Caco-2 (cell line): ENCODE results near the gene TP53RK. TPM values are rescaled to one million over a fixed set of nuclear protein-coding genes. Genes with fewer than 3 reads are reported as not detected.

Experiments used
- BruUV-seq: library from RNA; stranded (reverse); fragments of 400-500 nt; replicated peaks from 2 replicates; lab custom pipeline; 2021; lab: Mats Ljungman, UMichigan
- CTCF ChIA-PET: fragments of 300-600 bp; sonication (Branson Sonifier 250); formaldehyde crosslinking; loops from one replicate; lab custom pipeline; 2022; ENCODE audit warnings: antibody characterized with exemption; lab: Charles Lee
- POLR2A ChIA-PET: fragments of 300-600 bp; sonication (Branson Sonifier 250); formaldehyde crosslinking; loops from one replicate; lab custom pipeline; 2022; ENCODE audit warnings: antibody characterized with exemption; lab: Charles Lee
- DNase-seq, 2 experiments: peaks; one replicate each; pipeline versions ENCODE4 v3.0.0 to v3.0.0-alpha.2; 2020 to 2022
- H3K27me3 ChIP-seq: replicated peaks from 2 replicates; pipeline ENCODE4 v1.6.0; 2011; ENCODE audit warnings: low read length; ENCODE audit not compliant: control insufficient read depth, insufficient read depth
- H3K36me3 ChIP-seq: 2 replicates; pipeline ENCODE4 v1.5.1; 2011; ENCODE audit warnings: low read length; ENCODE audit not compliant: control insufficient read depth, insufficient read depth
- H3K4me1 ChIP-seq: fragments of 250-450 bp; sonication (Bioruptor Pico); 2 replicates; pipeline ENCODE4 v1.5.1; 2020; ENCODE audit warnings: mild to moderate bottlenecking
- H3K4me3 ChIP-seq: 2 replicates; pipeline ENCODE4 v1.5.1; 2011; ENCODE audit warnings: low read depth, mild to moderate bottlenecking, control low read depth, low read length
- H3K9me3 ChIP-seq: fragments of 250-450 bp; sonication (Bioruptor Pico); 2 replicates; pipeline ENCODE4 v1.5.1; 2020; ENCODE audit warnings: mild to moderate bottlenecking, moderate library complexity
- H3K27ac Mint-ChIP-seq: one replicate; pipeline ENCODE4 v1.8.0; 2022; ENCODE audit warnings: mixed read lengths; ENCODE audit not compliant: unreplicated experiment
- H3K27me3 Mint-ChIP-seq: one replicate; pipeline ENCODE4 v1.8.0; 2022; ENCODE audit warnings: mixed read lengths; ENCODE audit not compliant: insufficient read depth, unreplicated experiment
- H3K36me3 Mint-ChIP-seq: one replicate; pipeline ENCODE4 v1.8.0; 2022; ENCODE audit warnings: mild to moderate bottlenecking, mixed read lengths; ENCODE audit not compliant: insufficient read depth, unreplicated experiment
- H3K4me1 Mint-ChIP-seq: one replicate; pipeline ENCODE4 v1.8.0; 2022; ENCODE audit warnings: low read depth, mixed read lengths; ENCODE audit not compliant: unreplicated experiment
- H3K4me3 Mint-ChIP-seq: one replicate; pipeline ENCODE4 v1.8.0; 2022; ENCODE audit warnings: mild to moderate bottlenecking, moderate library complexity, mixed read lengths; ENCODE audit not compliant: unreplicated experiment
- H3K9me3 Mint-ChIP-seq: one replicate; pipeline ENCODE4 v1.8.0; 2022; ENCODE audit warnings: mixed read lengths; ENCODE audit not compliant: unreplicated experiment
- CTCF ChIP-seq, 2 experiments: fragments of 200-600 bp in 1 of 2; IDR thresholded peaks; 1 replicate in 1 of 2; 2 replicates in 1 of 2; pipeline versions ENCODE4 v1.5.1 to v1.8.0; 2011 to 2022; ENCODE audit warnings: antibody characterized with exemption in 1 of 2, control low read depth in 1 of 2, inconsistent platforms in 1 of 2, low read depth in 1 of 2, low read length in 1 of 2, mild to moderate bottlenecking in 1 of 2, moderate library complexity in 1 of 2; ENCODE audit not compliant: insufficient read depth in 1 of 2, severe bottlenecking in 1 of 2, unreplicated experiment in 1 of 2
- intact Hi-C: fragments of 100-400 bp; cut with micrococcal nuclease; formaldehyde crosslinking; loops from one replicate; pipeline ENCODE4 v1.10.0; 2022; ENCODE audit not compliant: unreplicated experiment
- total RNA-seq: library from RNA; stranded (reverse); gene quantifications from 2 replicates; pipeline ENCODE4 v1.2.3, GENCODE V29; 2022

Gene TP53RK
- total RNA-seq, 1 experiment from 2014 or later = 22.7 TPM

GRCh38 chr20:46701986-46702385 is 12.7 kb upstream of the TP53RK start:
- peaks cover 4% of the 10 kb centered on the region; the same call in 1 of the 2 replicates for H3K4me1 ChIP-seq
- H3K36me3 ChIP-seq = no peaks in the 10 kb centered on the region
- no peak for TF ChIP-seq CTCF (IDR thresholded peaks at IDR 0.05; ENCODE audit: insufficient read depth in 1 of 2, low read depth in 1 of 2, low read length in 1 of 2, severe bottlenecking in 1 of 2, unreplicated experiment in 1 of 2)
- H3K27ac Mint-ChIP-seq = no peak overlapping the region
- no peak overlapping the region for H3K4me3 ChIP-seq
- BruUV-seq = no TSS peak
- H3K9me3 Mint-ChIP-seq = peaks cover 22% of the 10 kb centered on the region
- ChIA-PET POLR2A (no interaction called here), CTCF (interaction anchor here (0.9 kb wide), 1 partner anchor 13 kb away, joined by 6 read pairs; the partner anchor contains the start of gene TP53RK)
- intact Hi-C loops = no loop called here
- H3K27me3 Mint-ChIP-seq = no peaks in the 10 kb centered on the region
- no peak for DNase-seq
- 0 out of 2 replicates have a peak, but pooled peaks cover 1% of the 10 kb centered on the region for H3K27me3 ChIP-seq
- H3K9me3 ChIP-seq = peaks cover 13% of the 10 kb centered on the region
- no peaks in the 10 kb centered on the region for H3K4me1 Mint-ChIP-seq
- no peak overlapping the region for H3K4me3 Mint-ChIP-seq
- no peaks in the 10 kb centered on the region for H3K36me3 Mint-ChIP-seq

DNA sequence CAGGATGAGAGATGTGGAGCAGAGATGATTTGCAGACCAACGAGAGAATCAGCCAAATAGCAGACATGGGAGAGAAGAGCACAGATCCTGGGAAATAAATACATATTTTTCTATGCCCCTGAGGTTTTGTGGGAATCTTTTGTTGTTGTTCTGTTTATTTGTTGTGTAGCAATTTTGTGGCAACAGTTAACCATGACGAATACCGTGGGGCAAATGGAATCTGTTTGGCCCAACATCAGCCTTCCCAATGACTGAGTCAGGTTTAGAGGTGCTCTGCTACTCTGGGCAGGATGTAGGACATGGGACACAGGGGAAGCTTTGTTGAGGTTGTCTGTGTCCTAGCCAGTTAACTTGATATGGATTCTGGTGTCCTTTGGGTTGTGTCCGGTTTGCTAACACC is 12.3 kb upstream of the TP53RK start:
- H3K4me3 Mint-ChIP-seq = no peak overlapping the region
- H3K27ac Mint-ChIP-seq = no peak overlapping the region
- H3K27me3 Mint-ChIP-seq = no peaks in the 10 kb centered on the region
- H3K4me1 Mint-ChIP-seq = no peaks in the 10 kb centered on the region
- H3K36me3 ChIP-seq = no peaks in the 10 kb centered on the region
- no peaks in the 10 kb centered on the region for H3K36me3 Mint-ChIP-seq
- BruUV-seq = no TSS peak
- ChIA-PET CTCF (interaction anchor here (0.9 kb wide), 1 partner anchor 12 kb away, joined by 6 read pairs; the partner anchor contains the start of gene TP53RK), POLR2A (no interaction called here)
- intact Hi-C loops = no loop called here
- peaks cover 9% of the 10 kb centered on the region for H3K9me3 ChIP-seq
- H3K27me3 ChIP-seq = 0 out of 2 replicates have a peak, but pooled peaks cover 1% of the 10 kb centered on the region
- no peak for TF ChIP-seq CTCF (IDR thresholded peaks at IDR 0.05; ENCODE audit: insufficient read depth in 1 of 2, low read depth in 1 of 2, low read length in 1 of 2, severe bottlenecking in 1 of 2, unreplicated experiment in 1 of 2)
- no peak overlapping the region for H3K4me3 ChIP-seq
- H3K9me3 Mint-ChIP-seq = peaks cover 22% of the 10 kb centered on the region
- peaks cover 4% of the 10 kb centered on the region; the same call in 1 of the 2 replicates for H3K4me1 ChIP-seq
- no peak for DNase-seq

DNA sequence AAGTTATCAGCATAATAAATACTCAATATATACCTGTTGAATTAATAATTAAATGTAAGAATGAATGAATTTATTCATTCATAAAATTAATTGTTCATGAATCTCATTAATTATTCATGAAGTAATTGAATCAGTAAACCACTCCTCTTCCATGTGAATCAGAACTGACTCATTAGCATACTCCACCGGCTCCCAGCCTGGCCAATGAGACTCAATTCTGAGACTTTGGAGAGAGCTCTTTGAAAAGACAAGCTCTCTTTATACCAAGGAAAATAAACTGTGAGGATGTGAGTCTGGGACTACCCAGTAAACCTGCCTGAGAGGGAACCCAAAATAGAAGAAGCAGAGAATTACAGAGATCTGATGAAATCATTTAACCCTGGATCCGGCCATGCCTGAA is 11.8 kb upstream of the TP53RK start:
- no TSS peak for BruUV-seq
- no peak for TF ChIP-seq CTCF (IDR thresholded peaks at IDR 0.05; ENCODE audit: insufficient read depth in 1 of 2, low read depth in 1 of 2, low read length in 1 of 2, severe bottlenecking in 1 of 2, unreplicated experiment in 1 of 2)
- H3K4me1 ChIP-seq = peaks cover 4% of the 10 kb centered on the region; the same call in 1 of the 2 replicates
- Mint-ChIP-seq H3K27ac (no peak overlapping the region), H3K4me3 (no peak overlapping the region), H3K27me3 (no peaks in the 10 kb centered on the region), H3K36me3 (no peaks in the 10 kb centered on the region), H3K4me1 (no peaks in the 10 kb centered on the region), H3K9me3 (peaks cover 22% of the 10 kb centered on the region)
- H3K9me3 ChIP-seq = peaks cover 4% of the 10 kb centered on the region
- CTCF ChIA-PET = no interaction called here
- H3K27me3 ChIP-seq = 0 out of 2 replicates have a peak, but pooled peaks cover 1% of the 10 kb centered on the region
- POLR2A ChIA-PET = no interaction called here
- H3K36me3 ChIP-seq = no peaks in the 10 kb centered on the region
- no peak for DNase-seq
- intact Hi-C loops = no loop called here
- no peak overlapping the region for H3K4me3 ChIP-seq
